K562 (cell line): Measurements from ENCODE around the gene AGPAT4.

Experiments used
- CEBPB ChIP-seq: fragments of 450-650 bp; IDR thresholded peaks from 2 replicates; pipeline ENCODE4 v1.6.1; 2016; ENCODE audit warnings: missing genetic modification characterization, missing compliant biosample characterization
- EZH2 ChIP-seq: IDR thresholded peaks from 2 replicates; pipeline ENCODE4 v1.6.1; 2012; ENCODE audit warnings: low read depth, mild to moderate bottlenecking, inconsistent platforms, low read length, borderline replicate concordance
- RAD51 ChIP-seq: fragments of 450-650 bp; IDR thresholded peaks from 2 replicates; pipeline ENCODE4 v1.7.1; 2016; ENCODE audit warnings: low read depth, mild to moderate bottlenecking, borderline replicate concordance
- RFX1 ChIP-seq: fragments of 450-650 bp; IDR thresholded peaks from 2 replicates; pipeline ENCODE4 v1.6.1; 2016; ENCODE audit warnings: mild to moderate bottlenecking, moderate library complexity
- SAP30 ChIP-seq: fragments of 200-600 bp; sonication (generic); IDR thresholded peaks from 2 replicates; pipeline ENCODE4 v1.6.1; 2012; ENCODE audit warnings: borderline replicate concordance, low read depth, mild to moderate bottlenecking, moderate library complexity, low read length, control low read depth, inconsistent platforms; ENCODE audit not compliant: insufficient read depth, poor library complexity, severe bottlenecking
- TARDBP ChIP-seq: fragments of 450-650 bp; IDR thresholded peaks from 2 replicates; pipeline ENCODE4 v1.6.1; 2016
- ZNF324 ChIP-seq: fragments of 250-450 bp; sonication (Bioruptor Pico); IDR thresholded peaks from 2 replicates; pipeline ENCODE4 v1.4.0; 2020; ENCODE audit warnings: mild to moderate bottlenecking
- TF ChIP-seq, protein P1 (sequence below): fragments of 450-650 bp; IDR thresholded peaks from 2 replicates; pipeline ENCODE4 v1.6.1; 2016; ENCODE audit warnings: borderline replicate concordance
- TF ChIP-seq, protein P2 (sequence below): fragments of 250-450 bp; sonication (Bioruptor Pico); IDR thresholded peaks from 2 replicates; pipeline ENCODE4 v1.5.0; 2020; ENCODE audit warnings: mild to moderate bottlenecking
- TF ChIP-seq, protein P3 (sequence below), 3 experiments: IDR thresholded peaks in 2 of 3; conservative IDR thresholded peaks in 1 of 3; 2 replicates each; pipeline ENCODE4 v1.5.1; 2011 to 2012; ENCODE audit warnings: low read length in 3 of 3, mild to moderate bottlenecking in 3 of 3, control low read depth in 2 of 3, improper control_type of control experiment in 1 of 3, inconsistent platforms in 1 of 3, low read depth in 1 of 3, mixed read lengths in 1 of 3, moderate library complexity in 1 of 3; ENCODE audit not compliant: insufficient read depth in 2 of 3

DNA sequence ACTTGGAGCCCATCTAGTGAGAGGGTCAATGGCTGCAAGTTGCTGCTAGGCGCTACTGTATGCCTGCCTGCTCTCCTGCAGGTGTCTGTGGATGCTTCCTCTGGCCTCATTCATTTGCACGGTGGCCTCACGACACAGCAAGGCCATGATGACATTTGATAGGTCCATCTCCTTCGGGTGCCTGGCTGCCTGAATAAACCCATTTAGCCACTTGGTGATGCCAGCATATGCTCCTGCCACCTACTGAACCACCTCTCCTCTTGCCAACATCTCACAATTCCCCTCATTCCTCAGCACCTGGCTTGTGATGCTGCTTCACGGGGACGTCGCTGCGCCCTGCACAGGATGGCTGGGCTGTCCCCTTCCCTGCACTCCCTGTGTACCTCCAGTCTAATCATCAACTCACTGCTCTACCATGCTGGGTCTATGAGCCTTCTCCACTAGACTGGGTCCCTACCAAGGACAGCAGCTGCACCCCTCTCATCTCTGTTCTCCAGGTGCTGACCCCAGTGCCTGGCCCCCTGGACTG lies 51.1 kb downstream of the AGPAT4 start:
- TF ChIP-seq TARDBP (no peak), RAD51 (no peak), ZNF324 (CRISPR knock-in tag) (no peak), CEBPB (tag) (no peak), RFX1 (no peak), SAP30 (no peak), EZH2 (no peak)
- TF ChIP-seq, protein P1, sequence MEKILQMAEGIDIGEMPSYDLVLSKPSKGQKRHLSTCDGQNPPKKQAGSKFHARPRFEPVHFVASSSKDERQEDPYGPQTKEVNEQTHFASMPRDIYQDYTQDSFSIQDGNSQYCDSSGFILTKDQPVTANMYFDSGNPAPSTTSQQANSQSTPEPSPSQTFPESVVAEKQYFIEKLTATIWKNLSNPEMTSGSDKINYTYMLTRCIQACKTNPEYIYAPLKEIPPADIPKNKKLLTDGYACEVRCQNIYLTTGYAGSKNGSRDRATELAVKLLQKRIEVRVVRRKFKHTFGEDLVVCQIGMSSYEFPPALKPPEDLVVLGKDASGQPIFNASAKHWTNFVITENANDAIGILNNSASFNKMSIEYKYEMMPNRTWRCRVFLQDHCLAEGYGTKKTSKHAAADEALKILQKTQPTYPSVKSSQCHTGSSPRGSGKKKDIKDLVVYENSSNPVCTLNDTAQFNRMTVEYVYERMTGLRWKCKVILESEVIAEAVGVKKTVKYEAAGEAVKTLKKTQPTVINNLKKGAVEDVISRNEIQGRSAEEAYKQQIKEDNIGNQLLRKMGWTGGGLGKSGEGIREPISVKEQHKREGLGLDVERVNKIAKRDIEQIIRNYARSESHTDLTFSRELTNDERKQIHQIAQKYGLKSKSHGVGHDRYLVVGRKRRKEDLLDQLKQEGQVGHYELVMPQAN: no peak
- TF ChIP-seq, protein P2, sequence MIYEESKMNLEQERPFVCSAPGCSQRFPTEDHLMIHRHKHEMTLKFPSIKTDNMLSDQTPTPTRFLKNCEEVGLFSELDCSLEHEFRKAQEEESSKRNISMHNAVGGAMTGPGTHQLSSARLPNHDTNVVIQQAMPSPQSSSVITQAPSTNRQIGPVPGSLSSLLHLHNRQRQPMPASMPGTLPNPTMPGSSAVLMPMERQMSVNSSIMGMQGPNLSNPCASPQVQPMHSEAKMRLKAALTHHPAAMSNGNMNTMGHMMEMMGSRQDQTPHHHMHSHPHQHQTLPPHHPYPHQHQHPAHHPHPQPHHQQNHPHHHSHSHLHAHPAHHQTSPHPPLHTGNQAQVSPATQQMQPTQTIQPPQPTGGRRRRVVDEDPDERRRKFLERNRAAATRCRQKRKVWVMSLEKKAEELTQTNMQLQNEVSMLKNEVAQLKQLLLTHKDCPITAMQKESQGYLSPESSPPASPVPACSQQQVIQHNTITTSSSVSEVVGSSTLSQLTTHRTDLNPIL (CRISPR knock-in tag): no peak
- TF ChIP-seq, protein P3, sequence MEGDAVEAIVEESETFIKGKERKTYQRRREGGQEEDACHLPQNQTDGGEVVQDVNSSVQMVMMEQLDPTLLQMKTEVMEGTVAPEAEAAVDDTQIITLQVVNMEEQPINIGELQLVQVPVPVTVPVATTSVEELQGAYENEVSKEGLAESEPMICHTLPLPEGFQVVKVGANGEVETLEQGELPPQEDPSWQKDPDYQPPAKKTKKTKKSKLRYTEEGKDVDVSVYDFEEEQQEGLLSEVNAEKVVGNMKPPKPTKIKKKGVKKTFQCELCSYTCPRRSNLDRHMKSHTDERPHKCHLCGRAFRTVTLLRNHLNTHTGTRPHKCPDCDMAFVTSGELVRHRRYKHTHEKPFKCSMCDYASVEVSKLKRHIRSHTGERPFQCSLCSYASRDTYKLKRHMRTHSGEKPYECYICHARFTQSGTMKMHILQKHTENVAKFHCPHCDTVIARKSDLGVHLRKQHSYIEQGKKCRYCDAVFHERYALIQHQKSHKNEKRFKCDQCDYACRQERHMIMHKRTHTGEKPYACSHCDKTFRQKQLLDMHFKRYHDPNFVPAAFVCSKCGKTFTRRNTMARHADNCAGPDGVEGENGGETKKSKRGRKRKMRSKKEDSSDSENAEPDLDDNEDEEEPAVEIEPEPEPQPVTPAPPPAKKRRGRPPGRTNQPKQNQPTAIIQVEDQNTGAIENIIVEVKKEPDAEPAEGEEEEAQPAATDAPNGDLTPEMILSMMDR (IDR thresholded peaks at IDR 0.05 in 2 of 3, conservative IDR thresholded peaks at IDR 0.05 in 1 of 3; ENCODE audit: insufficient read depth in 2 of 3, low read depth in 1 of 3, low read length in 3 of 3): no peak
